HG02678 (cell line): ENCODE measurements around the gene MAP3K7CL.
"Not testable (repeated sequence)": the region's sequence is repeated elsewhere in the genome, so short reads cannot be mapped to it uniquely, and the experiment has no call there.

Experiments
- ATAC-seq: cut with Tn5 transposase; IDR thresholded peaks from one replicate; pipeline ENCODE4 v1.9.1; 2021; ENCODE audit warnings: mild to moderate bottlenecking, moderate library complexity; ENCODE audit not compliant: unreplicated experiment

MAP3K7CL gene

GRCh38 chr21:29166853-29167252, 36.4 kb downstream of the MAP3K7CL start:
- ATAC-seq, result no peak

GRCh38 chr21:29167481-29167880, 37.0 kb downstream of the MAP3K7CL start:
- ATAC-seq, result not testable (repeated sequence)

GRCh38 chr21:29168891-29169315, 38.5 kb downstream of the MAP3K7CL start:
- no peak for ATAC-seq

- no peak for ATAC-seq
Measured at GRCh38 chr21:29170944-29171343, 40.5 kb downstream of the MAP3K7CL start.

GRCh38 chr21:29172282-29172681, 41.8 kb downstream of the MAP3K7CL start:
- no peak for ATAC-seq

- no peak for ATAC-seq
Measured at GRCh38 chr21:29174607-29175013, 44.2 kb downstream of the MAP3K7CL start.

GRCh38 chr21:29175408-29176134, 45.1 kb downstream of the MAP3K7CL start:
- no peak for ATAC-seq

GRCh38 chr21:29176471-29177120, 46.2 kb downstream of the MAP3K7CL start:
- ATAC-seq, result no peak

- ATAC-seq, result no peak
Measured at GRCh38 chr21:29177800-29178199, 47.4 kb downstream of the MAP3K7CL start.

- ATAC-seq, result no peak
Measured at GRCh38 chr21:29178926-29179325, 48.5 kb downstream of the MAP3K7CL start.

GRCh38 chr21:29179503-29179902, 49.1 kb downstream of the MAP3K7CL start:
- no peak for ATAC-seq

- ATAC-seq, result no peak
Measured at GRCh38 chr21:29181799-29182470, 51.5 kb downstream of the MAP3K7CL start.

GRCh38 chr21:29182691-29183092, 52.2 kb downstream of the MAP3K7CL start:
- no peak for ATAC-seq

GRCh38 chr21:29184037-29184436, 53.6 kb downstream of the MAP3K7CL start:
- ATAC-seq, result no peak

- ATAC-seq, result no peak
Measured at GRCh38 chr21:29185172-29185571, 54.7 kb downstream of the MAP3K7CL start.

GRCh38 chr21:29185633-29186032, 55.2 kb downstream of the MAP3K7CL start:
- ATAC-seq, result no peak

GRCh38 chr21:29186246-29186645, 55.8 kb downstream of the MAP3K7CL start:
- ATAC-seq, result no peak

GRCh38 chr21:29187944-29188343, 57.5 kb downstream of the MAP3K7CL start:
- no peak for ATAC-seq

- ATAC-seq, result no peak
Measured at GRCh38 chr21:29189353-29189752, 58.9 kb downstream of the MAP3K7CL start.

GRCh38 chr21:29190923-29191331, 60.5 kb downstream of the MAP3K7CL start:
- no peak for ATAC-seq

- ATAC-seq, result no peak
Measured at GRCh38 chr21:29193072-29193471, 62.6 kb downstream of the MAP3K7CL start.

- no peak for ATAC-seq
Measured at GRCh38 chr21:29193901-29194300, 63.5 kb downstream of the MAP3K7CL start.
